Panc1 (cell line): ENCODE results near the gene EID3. TPM values are rescaled to one million over a fixed set of nuclear protein-coding genes. Genes with fewer than 3 reads are reported as not detected.

Source experiments
- ATAC-seq: fragments of 200-7000 bp; cut with Tn5 transposase; 2 replicates; pipeline ENCODE4 v1.9.1; 2020; ENCODE audit warnings: mild to moderate bottlenecking, moderate library complexity
- BruUV-seq: library from RNA; stranded (reverse); fragments of 400-500 nt; replicated peaks from 2 replicates; lab custom pipeline; 2021; lab: Mats Ljungman, UMichigan
- CTCF ChIA-PET: fragments of 300-600 bp; sonication (Branson Sonifier 250); formaldehyde crosslinking; loops from one replicate; lab custom pipeline; 2022; ENCODE audit warnings: antibody characterized with exemption; lab: Charles Lee
- POLR2A ChIA-PET: fragments of 300-600 bp; sonication (Branson Sonifier 250); formaldehyde crosslinking; loops from one replicate; lab custom pipeline; 2022; ENCODE audit warnings: antibody characterized with exemption; lab: Charles Lee
- DNase-seq: peaks from one replicate; pipeline ENCODE4 v3.0.0-alpha.2; 2010; ENCODE audit warnings: low read depth, low spot score
- H3K27ac ChIP-seq: 2 replicates; pipeline ENCODE4 v1.5.1; 2011; ENCODE audit warnings: mild to moderate bottlenecking, low read length, inconsistent platforms
- H3K27me3 ChIP-seq: fragments of 200-500 bp; sonication (Bioruptor generic); 2 replicates; pipeline ENCODE4 v1.6.0; 2014; ENCODE audit warnings: low read length, inconsistent platforms; ENCODE audit not compliant: control insufficient read depth, insufficient read depth
- H3K36me3 ChIP-seq: fragments of 200-500 bp; sonication (Bioruptor generic); 2 replicates; pipeline ENCODE4 v1.5.1; 2014; ENCODE audit warnings: inconsistent platforms, mild to moderate bottlenecking, low read length, moderate library complexity; ENCODE audit not compliant: control insufficient read depth, insufficient read depth
- H3K4me1 ChIP-seq: 2 replicates; pipeline ENCODE4 v1.5.1; 2011; ENCODE audit warnings: inconsistent platforms, mild to moderate bottlenecking, low read length, moderate library complexity; ENCODE audit not compliant: control insufficient read depth, insufficient read depth
- H3K4me3 ChIP-seq, 2 experiments: 2 replicates each; pipeline ENCODE4 v1.5.1; 2011 to 2012; ENCODE audit warnings: low read depth in 2 of 2, low read length in 2 of 2, mild to moderate bottlenecking in 2 of 2, inconsistent platforms in 1 of 2, moderate library complexity in 1 of 2
- H3K9me3 ChIP-seq: fragments of 200-500 bp; sonication (Bioruptor generic); 2 replicates; pipeline ENCODE4 v1.5.1; 2014; ENCODE audit warnings: low read depth, mild to moderate bottlenecking, inconsistent platforms, low read length, moderate library complexity; ENCODE audit not compliant: control insufficient read depth, insufficient read depth
- POLR2AphosphoS5 ChIP-seq: IDR thresholded peaks from 2 replicates; pipeline ENCODE4 v1.6.1; 2012; ENCODE audit warnings: mild to moderate bottlenecking, low read depth, low read length, moderate library complexity
- SIN3A ChIP-seq: IDR thresholded peaks from 2 replicates; pipeline ENCODE4 v1.6.1; 2012; ENCODE audit warnings: low read depth, mild to moderate bottlenecking, low read length, moderate library complexity, borderline replicate concordance; ENCODE audit not compliant: insufficient read depth
- TCF7L2 ChIP-seq: IDR thresholded peaks from 2 replicates; pipeline ENCODE4 v1.6.1; 2011; ENCODE audit warnings: mild to moderate bottlenecking, low read depth, low read length, inconsistent platforms
- in situ Hi-C: cut with HindIII; loops from 2 replicates; pipeline ENCODE4 v1.10.0; 2016; ENCODE audit warnings: low sequenced_read_pairs, low pct_unique_long_range_greater_than_20kb
- intact Hi-C: fragments of 100-400 bp; cut with micrococcal nuclease; formaldehyde crosslinking; loops from one replicate; pipeline ENCODE4 v1.10.0; 2022; ENCODE audit not compliant: unreplicated experiment
- total RNA-seq: library from RNA; stranded (reverse); gene quantifications from one replicate; pipeline ENCODE4 v1.2.1, GENCODE V29; 2021; ENCODE audit not compliant: unreplicated experiment
- TF ChIP-seq, protein P1 (sequence below): fragments of 450-650 bp; IDR thresholded peaks from 2 replicates; pipeline ENCODE4 v1.5.1; 2017; ENCODE audit warnings: mild to moderate bottlenecking
- TF ChIP-seq, protein P2 (sequence below), 2 experiments: IDR thresholded peaks; 2 replicates each; pipeline ENCODE4 v1.6.1; 2011 to 2012; ENCODE audit warnings: low read depth in 2 of 2, control low read depth in 1 of 2, low read length in 1 of 2, mild to moderate bottlenecking in 1 of 2, moderate library complexity in 1 of 2; ENCODE audit not compliant: insufficient read depth in 1 of 2

The EID3 gene
- total RNA-seq, 1 experiment from 2014 or later: 18.5 TPM

DNA sequence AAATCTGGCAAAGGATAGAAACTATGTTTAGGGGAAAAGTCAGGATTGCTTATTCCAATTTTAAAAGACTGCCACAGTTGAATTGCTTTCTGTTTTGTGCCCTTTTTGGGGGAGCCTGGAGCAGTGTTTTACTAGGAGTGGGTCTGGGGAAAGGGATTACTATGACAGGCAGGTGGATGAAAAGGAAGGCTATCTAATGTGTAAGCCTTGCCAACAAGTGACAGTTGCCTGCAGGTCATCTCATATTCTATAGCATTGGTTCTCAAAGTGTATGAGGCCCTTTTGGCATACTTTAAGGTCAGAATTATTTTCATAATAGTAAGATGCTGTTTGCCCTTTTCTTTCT, 4.1 kb downstream of the EID3 start:
- intact Hi-C loops: loop anchor here (10.0 kb wide), 1 partner anchor 173 kb away; the partner anchor contains the start of gene NFYB
- Histone ChIP-seq H3K4me3 (peak overlapping the region; percentile 7 to 57; a peak in 2 of 4 replicates), H3K27ac (peak overlapping the region; percentile 96), H3K36me3 (peaks cover 25% of the 10 kb centered on the region), H3K27me3 (no peaks in the 10 kb centered on the region), H3K4me1 (peaks cover 71% of the 10 kb centered on the region), H3K9me3 (no peaks in the 10 kb centered on the region)
- TF ChIP-seq, protein P1, sequence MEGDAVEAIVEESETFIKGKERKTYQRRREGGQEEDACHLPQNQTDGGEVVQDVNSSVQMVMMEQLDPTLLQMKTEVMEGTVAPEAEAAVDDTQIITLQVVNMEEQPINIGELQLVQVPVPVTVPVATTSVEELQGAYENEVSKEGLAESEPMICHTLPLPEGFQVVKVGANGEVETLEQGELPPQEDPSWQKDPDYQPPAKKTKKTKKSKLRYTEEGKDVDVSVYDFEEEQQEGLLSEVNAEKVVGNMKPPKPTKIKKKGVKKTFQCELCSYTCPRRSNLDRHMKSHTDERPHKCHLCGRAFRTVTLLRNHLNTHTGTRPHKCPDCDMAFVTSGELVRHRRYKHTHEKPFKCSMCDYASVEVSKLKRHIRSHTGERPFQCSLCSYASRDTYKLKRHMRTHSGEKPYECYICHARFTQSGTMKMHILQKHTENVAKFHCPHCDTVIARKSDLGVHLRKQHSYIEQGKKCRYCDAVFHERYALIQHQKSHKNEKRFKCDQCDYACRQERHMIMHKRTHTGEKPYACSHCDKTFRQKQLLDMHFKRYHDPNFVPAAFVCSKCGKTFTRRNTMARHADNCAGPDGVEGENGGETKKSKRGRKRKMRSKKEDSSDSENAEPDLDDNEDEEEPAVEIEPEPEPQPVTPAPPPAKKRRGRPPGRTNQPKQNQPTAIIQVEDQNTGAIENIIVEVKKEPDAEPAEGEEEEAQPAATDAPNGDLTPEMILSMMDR: no peak
- TF ChIP-seq, protein P2, sequence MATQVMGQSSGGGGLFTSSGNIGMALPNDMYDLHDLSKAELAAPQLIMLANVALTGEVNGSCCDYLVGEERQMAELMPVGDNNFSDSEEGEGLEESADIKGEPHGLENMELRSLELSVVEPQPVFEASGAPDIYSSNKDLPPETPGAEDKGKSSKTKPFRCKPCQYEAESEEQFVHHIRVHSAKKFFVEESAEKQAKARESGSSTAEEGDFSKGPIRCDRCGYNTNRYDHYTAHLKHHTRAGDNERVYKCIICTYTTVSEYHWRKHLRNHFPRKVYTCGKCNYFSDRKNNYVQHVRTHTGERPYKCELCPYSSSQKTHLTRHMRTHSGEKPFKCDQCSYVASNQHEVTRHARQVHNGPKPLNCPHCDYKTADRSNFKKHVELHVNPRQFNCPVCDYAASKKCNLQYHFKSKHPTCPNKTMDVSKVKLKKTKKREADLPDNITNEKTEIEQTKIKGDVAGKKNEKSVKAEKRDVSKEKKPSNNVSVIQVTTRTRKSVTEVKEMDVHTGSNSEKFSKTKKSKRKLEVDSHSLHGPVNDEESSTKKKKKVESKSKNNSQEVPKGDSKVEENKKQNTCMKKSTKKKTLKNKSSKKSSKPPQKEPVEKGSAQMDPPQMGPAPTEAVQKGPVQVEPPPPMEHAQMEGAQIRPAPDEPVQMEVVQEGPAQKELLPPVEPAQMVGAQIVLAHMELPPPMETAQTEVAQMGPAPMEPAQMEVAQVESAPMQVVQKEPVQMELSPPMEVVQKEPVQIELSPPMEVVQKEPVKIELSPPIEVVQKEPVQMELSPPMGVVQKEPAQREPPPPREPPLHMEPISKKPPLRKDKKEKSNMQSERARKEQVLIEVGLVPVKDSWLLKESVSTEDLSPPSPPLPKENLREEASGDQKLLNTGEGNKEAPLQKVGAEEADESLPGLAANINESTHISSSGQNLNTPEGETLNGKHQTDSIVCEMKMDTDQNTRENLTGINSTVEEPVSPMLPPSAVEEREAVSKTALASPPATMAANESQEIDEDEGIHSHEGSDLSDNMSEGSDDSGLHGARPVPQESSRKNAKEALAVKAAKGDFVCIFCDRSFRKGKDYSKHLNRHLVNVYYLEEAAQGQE (IDR thresholded peaks at IDR 0.05; ENCODE audit: insufficient read depth in 1 of 2, low read depth in 2 of 2, low read length in 1 of 2): no peak
- TF ChIP-seq SIN3A: no peak
- ATAC-seq (no peak), DNase-seq (no peak)
- in situ Hi-C loops: no loop called here
- BruUV-seq: no TSS peak
- POLR2A ChIA-PET: interaction anchor here (0.6 kb wide), 1 partner anchor 10 kb away, joined by 4 read pairs; no protein-coding TSS in a partner anchor
- CTCF ChIA-PET: no interaction called here

DNA sequence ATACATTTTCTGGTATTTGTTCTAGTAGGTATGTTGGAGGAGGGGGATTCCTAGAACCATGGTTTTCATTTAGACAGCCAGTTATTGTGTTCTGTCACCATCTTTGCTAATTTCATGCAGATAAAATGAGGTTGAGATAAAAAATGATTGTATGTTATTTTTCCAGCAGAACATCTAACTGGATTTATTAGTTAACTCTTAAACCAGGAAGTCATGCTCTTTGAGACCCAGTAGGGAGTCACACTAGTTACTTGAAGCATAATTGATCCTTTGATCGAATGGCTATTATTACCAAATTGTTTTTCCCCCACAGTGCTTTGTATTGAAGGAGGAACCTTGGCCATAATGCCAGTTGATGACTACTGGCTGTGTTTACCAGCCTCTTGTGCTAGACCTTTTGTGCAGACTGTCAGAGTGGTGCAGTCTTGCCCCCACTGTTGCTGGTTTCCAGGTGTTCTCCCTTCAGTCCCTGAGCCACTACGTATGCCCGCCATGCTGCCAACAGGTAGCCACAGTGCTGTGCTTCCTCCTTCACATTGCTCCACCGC, 6.0 kb downstream of the EID3 start:
- no TSS peak for BruUV-seq
- intact Hi-C loops (loop anchor here (10.0 kb wide), 1 partner anchor 175 kb away; the partner anchor contains the start of gene NFYB), in situ Hi-C loops (no loop called here)
- Histone ChIP-seq H3K4me3 (peak overlapping the region in 1 of 2 experiments; percentile 15; a peak in 2 of 4 replicates), H3K4me1 (peaks cover 83% of the 10 kb centered on the region), H3K27me3 (no peaks in the 10 kb centered on the region), H3K36me3 (peaks cover 40% of the 10 kb centered on the region), H3K27ac (peak overlapping the region; percentile 80), H3K9me3 (no peaks in the 10 kb centered on the region)
- DNase-seq (no peak), ATAC-seq (peak; percentile 42; the same call in 1 of the 2 replicates)
- ChIA-PET POLR2A (interaction anchor here (0.7 kb wide), 1 partner anchor 11 kb away, joined by 10 read pairs; no protein-coding TSS in a partner anchor), CTCF (no interaction called here)
- TF ChIP-seq, protein P2 (IDR thresholded peaks at IDR 0.05; ENCODE audit: insufficient read depth in 1 of 2, low read depth in 2 of 2, low read length in 1 of 2): no peak
- TF ChIP-seq, protein P1: no peak
- TF ChIP-seq SIN3A: no peak
- TF ChIP-seq TCF7L2: no peak
- no peak for TF ChIP-seq POLR2AphosphoS5
